Kidney (tissue), 14 donors: ENCODE data around the gene ZDHHC3. TPM values are rescaled to one million over a fixed set of nuclear protein-coding genes. Genes with fewer than 3 reads are reported as not detected.

Experiments used
- DNase-seq, 5 donors: peaks; one replicate each; pipeline ENCODE4 v3.0.0-alpha.2; 2013 to 2020
- FAIRE-seq: peaks from 2 replicates; lab custom pipeline; 2012; peaks lifted over from hg19 to GRCh38; lab: Jason Lieb, UNC
- H3K27ac ChIP-seq, 2 donors: one replicate each; pipeline ENCODE4 v1.7.0; 2013; ENCODE audit warnings: low read depth in 2 of 2, low read length in 2 of 2, inconsistent platforms in 1 of 2
- H3K27me3 ChIP-seq: one replicate; pipeline ENCODE4 v1.7.1; 2013; ENCODE audit warnings: low read length, inconsistent platforms; ENCODE audit not compliant: control insufficient read depth, insufficient read depth
- H3K36me3 ChIP-seq, 3 donors: one replicate each; pipeline versions ENCODE4 v1.7.0 to v1.7.1; 2013; ENCODE audit warnings: low read length in 3 of 3, control low read depth in 1 of 3, inconsistent platforms in 1 of 3; ENCODE audit not compliant: insufficient read depth in 3 of 3, control insufficient read depth in 2 of 3
- H3K4me1 ChIP-seq, 3 donors: one replicate each; pipeline versions ENCODE4 v1.7.0 to v1.7.1; 2013; ENCODE audit warnings: low read length in 3 of 3, inconsistent platforms in 1 of 3, low read depth in 1 of 3; ENCODE audit not compliant: control insufficient read depth in 2 of 3, insufficient read depth in 2 of 3
- H3K4me3 ChIP-seq, 3 donors: one replicate each; pipeline versions ENCODE4 v1.7.0 to v1.8.1; 2013; ENCODE audit warnings: low read length in 3 of 3, control low read depth in 1 of 3, inconsistent platforms in 1 of 3
- H3K9ac ChIP-seq, 3 donors: one replicate each; pipeline versions ENCODE4 v1.7.0 to v1.7.1; 2013; ENCODE audit warnings: low read length in 3 of 3, control low read depth in 1 of 3, inconsistent platforms in 1 of 3
- H3K9me3 ChIP-seq, 3 donors: one replicate each; pipeline versions ENCODE4 v1.7.0 to v1.7.1; 2013; ENCODE audit warnings: low read length in 3 of 3, control low read depth in 1 of 3, inconsistent platforms in 1 of 3; ENCODE audit not compliant: control insufficient read depth in 2 of 3, insufficient read depth in 1 of 3
- intact Hi-C: fragments of 100-400 bp; cut with DNase I; formaldehyde crosslinking; loops from one replicate; pipeline ENCODE4 v1.11.1; 2022
- polyA plus RNA-seq: library from polyadenylated mRNA; stranded (reverse); fragments of 350-450 nt; fragmentation: Illumina TruSeq; extraction: RNeasy Lipid Tissue Mini Kit (QIAGEN cat#74804); gene quantifications from one replicate; pipeline ENCODE4 v1.2.3, GENCODE V29; 2014; ENCODE audit warnings: low read depth, low replicate concordance; ENCODE audit not compliant: insufficient read depth
- total RNA-seq: library from RNA; stranded (reverse); fragmentation: NEBNext Ultra II Directional; extraction: Animal tissue kit (Norgen Biotek cat#: 25700); gene quantifications from one replicate; pipeline ENCODE4 v1.2.1, GENCODE V29; 2021
- TF ChIP-seq, protein P1 (sequence below): IDR thresholded peaks from 3 replicates; pipeline ENCODE4 v1.5.1; 2012; ENCODE audit warnings: mild to moderate bottlenecking, moderate library complexity, borderline replicate concordance; ENCODE audit not compliant: insufficient read depth; ENCODE audit errors: extremely low read depth
- donor health status: control.
- donor health status: control.
- donor health status: control.
- donor health status: control.
- donor health status: control.
- donor health status: DM: yes; HTN: yes; CAD: no.
- donor health status: Normal renal cell carcinoma (clear cell type).

Gene ZDHHC3
- total and polyA plus RNA-seq, 2 donors from 2014 or later: 60.2 to 71.5 TPM

DNA sequence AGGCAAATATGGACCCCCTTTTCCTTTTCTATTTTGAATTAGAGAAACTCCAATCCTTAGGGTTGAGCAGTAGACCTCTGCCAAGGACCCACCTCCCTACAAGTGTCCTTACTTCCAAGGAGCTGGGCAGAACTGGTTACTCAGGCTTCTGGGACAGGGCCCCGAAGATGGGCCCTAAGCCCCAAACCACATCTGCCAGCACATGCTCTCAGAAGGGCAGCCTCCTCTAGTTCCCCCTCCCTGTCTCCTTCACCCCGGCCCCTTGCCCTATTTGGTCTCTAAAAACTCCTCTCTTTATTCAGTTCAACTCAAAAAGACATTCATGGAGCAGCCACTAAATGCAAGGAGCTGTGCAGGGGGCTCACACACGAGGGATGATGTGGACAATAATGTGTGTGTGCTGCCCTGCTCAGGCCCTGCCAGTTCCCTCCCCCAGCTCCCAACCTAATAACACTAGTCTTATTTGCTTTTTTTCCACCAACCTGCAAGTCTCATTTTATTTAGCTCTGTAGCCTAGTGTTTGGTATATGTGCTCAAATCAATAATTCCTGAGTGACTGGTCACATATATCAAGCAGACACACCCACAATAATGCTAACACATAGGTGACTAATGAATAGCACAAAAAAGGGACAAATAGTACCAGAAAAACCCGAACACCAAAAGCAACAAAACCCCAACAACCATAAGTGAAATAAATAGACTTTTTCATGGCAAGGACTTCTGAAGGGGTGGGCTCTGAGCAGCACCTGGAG, 12.2 kb downstream of the ZDHHC3 start:
- DNase-seq: no peak
- H3K36me3 ChIP-seq: peaks cover 0 to 4% (median 3%) of the 10 kb centered on the region in 3 donors
- TF ChIP-seq, protein P1, sequence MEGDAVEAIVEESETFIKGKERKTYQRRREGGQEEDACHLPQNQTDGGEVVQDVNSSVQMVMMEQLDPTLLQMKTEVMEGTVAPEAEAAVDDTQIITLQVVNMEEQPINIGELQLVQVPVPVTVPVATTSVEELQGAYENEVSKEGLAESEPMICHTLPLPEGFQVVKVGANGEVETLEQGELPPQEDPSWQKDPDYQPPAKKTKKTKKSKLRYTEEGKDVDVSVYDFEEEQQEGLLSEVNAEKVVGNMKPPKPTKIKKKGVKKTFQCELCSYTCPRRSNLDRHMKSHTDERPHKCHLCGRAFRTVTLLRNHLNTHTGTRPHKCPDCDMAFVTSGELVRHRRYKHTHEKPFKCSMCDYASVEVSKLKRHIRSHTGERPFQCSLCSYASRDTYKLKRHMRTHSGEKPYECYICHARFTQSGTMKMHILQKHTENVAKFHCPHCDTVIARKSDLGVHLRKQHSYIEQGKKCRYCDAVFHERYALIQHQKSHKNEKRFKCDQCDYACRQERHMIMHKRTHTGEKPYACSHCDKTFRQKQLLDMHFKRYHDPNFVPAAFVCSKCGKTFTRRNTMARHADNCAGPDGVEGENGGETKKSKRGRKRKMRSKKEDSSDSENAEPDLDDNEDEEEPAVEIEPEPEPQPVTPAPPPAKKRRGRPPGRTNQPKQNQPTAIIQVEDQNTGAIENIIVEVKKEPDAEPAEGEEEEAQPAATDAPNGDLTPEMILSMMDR: no peak
- no peak overlapping the region for H3K4me3 ChIP-seq
- H3K9me3 ChIP-seq: no peaks in the 10 kb centered on the region
- H3K27ac ChIP-seq: no peak overlapping the region
- H3K4me1 ChIP-seq: peaks cover 0 to 4% (median 2%) of the 10 kb centered on the region in 3 donors
- H3K9ac ChIP-seq: no peak overlapping the region
- H3K27me3 ChIP-seq: no peaks in the 10 kb centered on the region
- FAIRE-seq: no peak
- intact Hi-C loops: no loop called here

DNA sequence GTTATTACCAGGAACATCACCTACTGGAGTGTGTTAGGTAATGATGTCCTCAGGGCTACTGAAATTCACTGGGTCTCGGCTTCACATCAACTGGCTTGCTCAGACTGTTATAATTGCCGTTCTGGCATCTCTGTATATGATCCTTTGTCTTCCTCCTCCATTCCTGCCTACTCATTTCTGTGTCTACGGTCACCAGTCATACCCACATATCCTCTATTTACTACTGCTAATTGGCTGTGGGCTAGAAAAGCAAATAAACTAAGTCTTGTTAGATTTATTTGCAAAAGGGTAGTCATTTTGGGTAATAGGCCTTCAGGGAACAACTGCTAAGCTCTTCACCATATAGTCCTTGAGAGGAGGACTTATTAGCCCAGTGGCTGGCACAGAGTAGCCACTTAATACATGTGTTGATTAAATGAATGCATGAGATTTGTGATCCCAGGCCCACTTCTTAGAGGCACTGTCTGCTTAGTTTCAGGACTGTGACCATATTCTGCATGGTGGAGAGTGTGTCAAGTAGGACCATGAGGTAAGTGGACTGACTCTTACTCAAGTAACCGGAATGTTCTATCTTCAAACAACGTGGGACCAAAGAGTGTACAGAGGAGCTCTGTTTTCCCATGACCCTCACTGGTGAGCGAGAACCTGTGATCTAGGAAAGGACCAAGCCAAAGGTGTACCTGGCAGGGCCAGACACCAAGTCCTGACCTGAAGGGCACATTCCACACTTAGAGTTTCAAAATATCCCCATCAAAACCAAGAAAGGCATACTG, 13.2 kb downstream of the ZDHHC3 start:
- Histone ChIP-seq H3K9ac (no peak overlapping the region), H3K27ac (no peak overlapping the region), H3K4me1 (peaks cover 0 to 4% (median 2%) of the 10 kb centered on the region in 3 donors), H3K27me3 (no peaks in the 10 kb centered on the region), H3K36me3 (peaks cover 0 to 7% (median 6%) of the 10 kb centered on the region in 3 donors), H3K4me3 (no peak overlapping the region), H3K9me3 (no peaks in the 10 kb centered on the region)
- no peak for FAIRE-seq
- intact Hi-C loops: no loop called here
- DNase-seq: no peak
- TF ChIP-seq, protein P1: no peak

DNA sequence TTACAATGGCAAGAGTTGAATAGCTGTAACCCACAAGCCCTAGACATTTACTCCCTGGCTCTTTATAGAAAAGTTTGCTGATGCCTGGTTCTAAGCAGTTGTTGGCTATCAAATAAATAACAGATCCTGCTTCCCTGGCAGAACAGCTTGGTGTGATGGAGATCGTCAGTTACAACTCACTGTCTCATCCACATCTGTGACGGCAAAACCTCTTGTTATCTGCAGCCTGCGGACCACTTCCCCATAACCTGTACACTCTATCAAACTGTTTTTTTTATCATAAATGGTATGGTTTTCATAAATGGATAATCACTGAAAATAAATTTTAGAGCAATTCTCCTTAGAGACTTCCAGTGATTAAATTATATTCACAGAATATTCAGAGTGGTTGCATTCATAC, 14.1 kb downstream of the ZDHHC3 start:
- no peak for FAIRE-seq
- intact Hi-C loops: no loop called here
- no peak for DNase-seq
- peaks cover 0 to 4% (median 2%) of the 10 kb centered on the region in 3 donors for H3K4me1 ChIP-seq
- no peak overlapping the region for H3K9ac ChIP-seq
- no peaks in the 10 kb centered on the region for H3K27me3 ChIP-seq
- no peak overlapping the region for H3K27ac ChIP-seq
- TF ChIP-seq, protein P1: no peak
- peaks cover 0 to 7% (median 6%) of the 10 kb centered on the region in 3 donors for H3K36me3 ChIP-seq
- no peak overlapping the region for H3K4me3 ChIP-seq
- H3K9me3 ChIP-seq: no peaks in the 10 kb centered on the region
